ENCODE results near the gene ROCK1.
A peak's percentile ranks its signal among the peaks of the same experiment; 100 is the strongest.
"Not testable (repeated sequence)": the region's sequence is repeated elsewhere in the genome, so short reads cannot be mapped to it uniquely, and the experiment has no call there.

Gene ROCK1
- total RNA-seq, result 273 to 278 reads per million in 2 donors

- DNase-seq, result peak; percentile 100
Observed at GRCh38 chr18:21111346-21112139, at the start of gene ROCK1. Gene ROCK1 (minus strand): TSS chr18:21111813. CDS start chr18:21110910, 903 bp downstream.

GRCh38 chr18:21155443-21155842, 43.8 kb upstream of the ROCK1 start:
- DNase-seq, result no peak

- no peak for DNase-seq
Observed at GRCh38 chr18:21146016-21146415, 34.4 kb upstream of the ROCK1 start.

GRCh38 chr18:21145371-21145770, 33.8 kb upstream of the ROCK1 start:
- no peak for DNase-seq

GRCh38 chr18:21141668-21142422, 30.2 kb upstream of the ROCK1 start:
- DNase-seq, result no peak

GRCh38 chr18:21137719-21138488, 26.3 kb upstream of the ROCK1 start:
- not testable (repeated sequence) for DNase-seq

- DNase-seq, result no peak
Observed at GRCh38 chr18:21134895-21135294, 23.3 kb upstream of the ROCK1 start.

GRCh38 chr18:21132398-21132918, 20.8 kb upstream of the ROCK1 start:
- no peak for DNase-seq

- DNase-seq, result no peak
Observed at GRCh38 chr18:21131698-21132227, 20.1 kb upstream of the ROCK1 start.

GRCh38 chr18:21129566-21130216, 18.1 kb upstream of the ROCK1 start:
- DNase-seq, result no peak

GRCh38 chr18:21123290-21123926, 11.8 kb upstream of the ROCK1 start:
- DNase-seq, result no peak

- DNase-seq, result no peak
Observed at GRCh38 chr18:21118806-21119205, 7.2 kb upstream of the ROCK1 start.

- DNase-seq, result no peak
Observed at GRCh38 chr18:21117409-21118131, 6.0 kb upstream of the ROCK1 start.

GRCh38 chr18:21115519-21116411, 4.2 kb upstream of the ROCK1 start:
- DNase-seq, result no peak

GRCh38 chr18:21112543-21113105, 1.0 kb upstream of the ROCK1 start:
- DNase-seq, result no peak

- peak; percentile 40 for DNase-seq
Observed at GRCh38 chr18:21112140-21112473, 494 bp upstream of the ROCK1 start.

GRCh38 chr18:21110713-21111345, 784 bp downstream of the ROCK1 start:
- DNase-seq, result peak; percentile 53

- no peak for DNase-seq
Observed at GRCh38 chr18:21109936-21110712, 1.5 kb downstream of the ROCK1 start.

All from activated gamma-delta T cell (primary cell).